CD4-positive, alpha-beta T cell treated with Interleukin-15 for 1 hour (primary cell): ENCODE results near the gene DTX4.
A peak's percentile ranks its signal among the peaks of the same experiment; 100 is the strongest.

ENCODE experiments used
- DNase-seq: peaks from one replicate; pipeline ENCODE4 v3.0.0-alpha.2; 2020

Gene DTX4

GRCh38 chr11:59192446-59193020 lies 20.6 kb downstream of the DTX4 start:
- DNase-seq = no peak

GRCh38 chr11:59193587-59194130 lies 21.7 kb downstream of the DTX4 start:
- DNase-seq = no peak

- DNase-seq = no peak
Observed at GRCh38 chr11:59195586-59195985, 23.7 kb downstream of the DTX4 start.

GRCh38 chr11:59196777-59197176 lies 24.8 kb downstream of the DTX4 start:
- DNase-seq = no peak

- DNase-seq = no peak
Observed at GRCh38 chr11:59197991-59198390, 26.1 kb downstream of the DTX4 start.

GRCh38 chr11:59198726-59199125 lies 26.8 kb downstream of the DTX4 start:
- DNase-seq = no peak

GRCh38 chr11:59199546-59200422 lies 27.9 kb downstream of the DTX4 start:
- DNase-seq = peak; percentile 33

GRCh38 chr11:59200423-59200746 lies 28.5 kb downstream of the DTX4 start:
- no peak for DNase-seq

GRCh38 chr11:59201353-59201752 lies 29.4 kb downstream of the DTX4 start:
- no peak for DNase-seq

- no peak for DNase-seq
Observed at GRCh38 chr11:59204746-59205145, 32.8 kb downstream of the DTX4 start.

- no peak for DNase-seq
Observed at GRCh38 chr11:59205648-59206047, 33.7 kb downstream of the DTX4 start.

- DNase-seq = no peak
Observed at GRCh38 chr11:59206635-59207034, 34.7 kb downstream of the DTX4 start.

- peak; percentile 49 for DNase-seq
Observed at GRCh38 chr11:59207988-59208451, 36.1 kb downstream of the DTX4 start.

- DNase-seq = no peak
Observed at GRCh38 chr11:59208956-59209355, 37.0 kb downstream of the DTX4 start.

GRCh38 chr11:59212222-59212621 lies 40.3 kb downstream of the DTX4 start:
- no peak for DNase-seq

- peak; percentile 38 for DNase-seq
Observed at GRCh38 chr11:59212744-59213631, 41.1 kb downstream of the DTX4 start, which contains the start of gene MPEG1. Gene MPEG1 (minus strand): TSS chr11:59212927. CDS start chr11:59212865, 62 bp downstream.

GRCh38 chr11:59214141-59214893 lies 42.4 kb downstream of the DTX4 start:
- DNase-seq = no peak

- peak; percentile 79 for DNase-seq
Observed at GRCh38 chr11:59216641-59217564, 45.0 kb downstream of the DTX4 start.

- no peak for DNase-seq
Observed at GRCh38 chr11:59218319-59218718, 46.4 kb downstream of the DTX4 start.

- no peak for DNase-seq
Observed at GRCh38 chr11:59218893-59219292, 47.0 kb downstream of the DTX4 start.

GRCh38 chr11:59219836-59220235 lies 47.9 kb downstream of the DTX4 start:
- no peak for DNase-seq
